A673 (cell line): Measurements from ENCODE around the gene ADAMTSL1. TPM values are rescaled to one million over a fixed set of nuclear protein-coding genes. Genes with fewer than 3 reads are reported as not detected.

ENCODE experiments used
- BruUV-seq: library from RNA; stranded (reverse); fragments of 400-500 nt; replicated peaks from 2 replicates; lab custom pipeline; 2021; lab: Mats Ljungman, UMichigan
- CTCF ChIA-PET: fragments of 300-600 bp; sonication (Branson Sonifier 250); formaldehyde crosslinking; loops from one replicate; lab custom pipeline; 2022; ENCODE audit warnings: antibody characterized with exemption; lab: Charles Lee
- POLR2A ChIA-PET: fragments of 300-600 bp; sonication (Branson Sonifier 250); formaldehyde crosslinking; loops from one replicate; lab custom pipeline; 2022; ENCODE audit warnings: antibody characterized with exemption; ENCODE audit not compliant: low non-redundant PET; lab: Charles Lee
- DNase-seq: peaks from one replicate; pipeline ENCODE4 v3.0.0-alpha.2; 2015; ENCODE audit warnings: low spot score
- H3K27ac ChIP-seq: fragments of 200-600 bp; sonication (generic); 2 replicates; pipeline ENCODE4 v1.5.1; 2016; ENCODE audit warnings: mixed run types, low read depth, mild to moderate bottlenecking, mixed read lengths, antibody characterized with exemption, low read length; ENCODE audit not compliant: poor library complexity, severe bottlenecking
- H3K27me3 ChIP-seq: fragments of 200-600 bp; sonication (generic); replicated peaks from 2 replicates; pipeline ENCODE4 v1.6.1; 2017; ENCODE audit warnings: mixed run types, low read depth, mild to moderate bottlenecking, mixed read lengths, antibody characterized with exemption, low read length; ENCODE audit not compliant: insufficient read depth, poor library complexity
- H3K36me3 ChIP-seq: fragments of 200-600 bp; sonication (generic); 2 replicates; pipeline ENCODE4 v1.6.1; 2016; ENCODE audit warnings: mixed run types, mild to moderate bottlenecking, mixed read lengths, antibody characterized with exemption, low read length; ENCODE audit not compliant: insufficient read depth, poor library complexity, severe bottlenecking
- H3K4me1 ChIP-seq: fragments of 200-600 bp; sonication (generic); 2 replicates; pipeline ENCODE4 v1.6.1; 2017; ENCODE audit warnings: mixed run types, mild to moderate bottlenecking, mixed read lengths, antibody characterized with exemption, low read length; ENCODE audit not compliant: insufficient read depth, poor library complexity, severe bottlenecking
- H3K4me3 ChIP-seq: fragments of 200-600 bp; sonication (generic); 2 replicates; pipeline ENCODE4 v1.5.1; 2016; ENCODE audit warnings: low read depth, mixed run types, mild to moderate bottlenecking, mixed read lengths, low read length; ENCODE audit not compliant: poor library complexity, severe bottlenecking
- H3K9me3 ChIP-seq: fragments of 200-600 bp; sonication (generic); 2 replicates; pipeline ENCODE4 v1.6.1; 2016; ENCODE audit warnings: mixed run types, low read depth, mild to moderate bottlenecking, mixed read lengths, antibody characterized with exemption, low read length; ENCODE audit not compliant: poor library complexity, severe bottlenecking
- EZH2 ChIP-seq: fragments of 200-600 bp; sonication (generic); IDR thresholded peaks from 2 replicates; pipeline ENCODE4 v1.6.1; 2017; ENCODE audit warnings: borderline replicate concordance, low read depth, mild to moderate bottlenecking, mixed read lengths, antibody characterized with exemption, low read length; ENCODE audit not compliant: poor library complexity, severe bottlenecking
- intact Hi-C: fragments of 100-400 bp; cut with micrococcal nuclease; formaldehyde crosslinking; loops from one replicate; pipeline ENCODE4 v1.10.0; 2022; ENCODE audit not compliant: unreplicated experiment
- total RNA-seq: library from RNA; stranded (reverse); gene quantifications from 2 replicates; pipeline ENCODE4 v1.2.3, GENCODE V29; 2021
- TF ChIP-seq, protein P1 (sequence below): fragments of 300-800, 200-600 bp; sonication (generic); conservative IDR thresholded peaks from 2 replicates; pipeline ENCODE4 v1.5.1; 2017; ENCODE audit warnings: low read depth, mild to moderate bottlenecking, antibody characterized with exemption, low read length, moderate library complexity, mixed read lengths

ADAMTSL1 gene
- total RNA-seq, 1 experiment from 2014 or later, result not detected

GRCh38 chr9:18920141-18921084 lies 446.5 kb downstream of the ADAMTSL1 start:
- POLR2A ChIA-PET, result no interaction called here
- BruUV-seq, result no TSS peak

DNA sequence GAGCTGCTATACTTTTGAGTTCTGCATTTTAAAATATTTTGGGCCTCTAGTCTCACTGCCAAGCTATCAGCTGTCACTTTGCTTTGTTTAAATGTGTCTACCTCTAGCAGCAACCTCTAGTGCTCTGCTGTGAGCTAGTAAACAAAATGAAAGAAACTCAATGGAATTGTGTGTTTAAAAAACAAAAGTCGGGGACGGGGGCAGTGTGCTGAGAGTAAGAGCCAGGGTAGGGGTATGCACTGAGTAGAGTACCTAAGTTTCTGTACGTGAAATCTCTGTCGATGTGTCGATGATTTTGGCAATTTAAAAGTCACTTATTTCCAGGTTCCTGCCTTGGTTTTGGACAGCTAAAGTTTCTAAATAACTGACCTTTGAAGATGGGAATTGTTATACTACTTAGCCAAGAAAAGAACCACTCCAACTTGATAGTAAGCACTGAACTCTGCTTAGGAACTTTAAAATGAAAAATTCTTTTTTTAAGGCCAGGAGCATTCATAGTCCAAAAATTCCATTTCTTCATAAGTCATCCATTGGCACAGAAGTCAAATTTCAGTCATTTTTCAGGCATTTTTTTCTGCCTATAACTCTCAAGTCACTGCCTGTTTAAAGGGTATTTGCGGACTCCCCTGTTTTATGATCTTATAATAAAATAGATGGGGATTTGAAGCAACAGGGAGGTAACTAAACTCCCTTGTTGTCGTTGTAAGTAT lies 447.6 kb downstream of the ADAMTSL1 start:
- Histone ChIP-seq H3K4me1 (no peaks in the 10 kb centered on the region), H3K27me3 (no peaks in the 10 kb centered on the region), H3K4me3 (no peak overlapping the region), H3K9me3 (no peaks in the 10 kb centered on the region), H3K27ac (no peak overlapping the region), H3K36me3 (no peaks in the 10 kb centered on the region)
- DNase-seq, result no peak
- ChIA-PET POLR2A (no interaction called here), CTCF (no interaction called here)
- BruUV-seq, result no TSS peak
- TF ChIP-seq, protein P1, sequence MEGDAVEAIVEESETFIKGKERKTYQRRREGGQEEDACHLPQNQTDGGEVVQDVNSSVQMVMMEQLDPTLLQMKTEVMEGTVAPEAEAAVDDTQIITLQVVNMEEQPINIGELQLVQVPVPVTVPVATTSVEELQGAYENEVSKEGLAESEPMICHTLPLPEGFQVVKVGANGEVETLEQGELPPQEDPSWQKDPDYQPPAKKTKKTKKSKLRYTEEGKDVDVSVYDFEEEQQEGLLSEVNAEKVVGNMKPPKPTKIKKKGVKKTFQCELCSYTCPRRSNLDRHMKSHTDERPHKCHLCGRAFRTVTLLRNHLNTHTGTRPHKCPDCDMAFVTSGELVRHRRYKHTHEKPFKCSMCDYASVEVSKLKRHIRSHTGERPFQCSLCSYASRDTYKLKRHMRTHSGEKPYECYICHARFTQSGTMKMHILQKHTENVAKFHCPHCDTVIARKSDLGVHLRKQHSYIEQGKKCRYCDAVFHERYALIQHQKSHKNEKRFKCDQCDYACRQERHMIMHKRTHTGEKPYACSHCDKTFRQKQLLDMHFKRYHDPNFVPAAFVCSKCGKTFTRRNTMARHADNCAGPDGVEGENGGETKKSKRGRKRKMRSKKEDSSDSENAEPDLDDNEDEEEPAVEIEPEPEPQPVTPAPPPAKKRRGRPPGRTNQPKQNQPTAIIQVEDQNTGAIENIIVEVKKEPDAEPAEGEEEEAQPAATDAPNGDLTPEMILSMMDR, result no peak
- TF ChIP-seq EZH2, result no peak
- intact Hi-C loops, result no loop called here

More at GRCh38 chr9:18920141-18921084, 446.5 kb downstream of the ADAMTSL1 start:
- CTCF ChIA-PET, result no interaction called here
- Histone ChIP-seq H3K36me3 (no peaks in the 10 kb centered on the region), H3K27ac (no peak overlapping the region), H3K27me3 (no peaks in the 10 kb centered on the region), H3K4me3 (no peak overlapping the region), H3K9me3 (no peaks in the 10 kb centered on the region), H3K4me1 (no peaks in the 10 kb centered on the region)
- intact Hi-C loops, result no loop called here
- TF ChIP-seq, protein P1, result no peak
- no peak for TF ChIP-seq EZH2
- no peak for DNase-seq

DNA sequence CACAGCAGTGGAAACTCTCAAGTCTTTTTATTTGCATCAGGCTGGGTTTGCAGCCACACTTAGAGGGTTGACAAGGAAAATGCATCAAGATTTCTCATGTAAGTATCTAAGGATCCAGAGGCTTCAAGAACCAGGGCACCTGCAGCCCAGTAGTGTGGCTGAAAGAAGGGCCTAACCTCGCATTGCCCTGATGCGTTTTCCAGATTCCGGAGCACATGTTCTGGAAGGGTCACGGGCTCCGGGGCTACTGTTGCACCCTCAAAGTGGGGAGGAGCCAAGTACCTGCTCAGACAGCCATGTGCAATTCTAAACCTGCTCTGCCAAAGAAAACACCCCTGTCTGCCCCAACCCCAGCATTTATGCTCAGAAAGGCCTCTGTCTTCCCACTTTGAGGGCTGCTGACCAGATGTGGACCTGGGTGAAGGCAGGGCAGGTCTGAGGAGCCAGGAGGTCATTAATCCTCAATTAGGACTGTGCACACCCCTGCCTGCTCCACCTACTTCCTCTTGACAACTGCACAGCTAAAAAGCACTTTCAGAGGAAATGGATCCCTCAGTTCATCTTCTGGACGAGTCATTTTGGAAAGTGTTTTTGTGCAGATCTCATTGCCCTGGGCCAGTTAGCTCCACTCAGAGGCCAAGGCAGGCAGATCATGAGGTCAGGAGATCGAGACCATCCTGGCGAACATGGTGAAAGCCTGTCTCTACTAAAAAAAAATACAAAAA lies 448.4 kb downstream of the ADAMTSL1 start:
- no TSS peak for BruUV-seq

More for the DNA sequence above, 448.4 kb downstream of the ADAMTSL1 start:
- no peaks in the 10 kb centered on the region for H3K27me3 ChIP-seq
- intact Hi-C loops, result no loop called here
- TF ChIP-seq, protein P1, result no peak
- no peak for TF ChIP-seq EZH2
- ChIA-PET POLR2A (no interaction called here), CTCF (no interaction called here)
- H3K4me1 ChIP-seq, result no peaks in the 10 kb centered on the region
- no peak for DNase-seq
- H3K27ac ChIP-seq, result no peak overlapping the region
- H3K36me3 ChIP-seq, result no peaks in the 10 kb centered on the region
- H3K4me3 ChIP-seq, result no peak overlapping the region
- no peaks in the 10 kb centered on the region for H3K9me3 ChIP-seq
